HG03045 (cell line): ENCODE results near the gene GPATCH2.
A peak's percentile ranks its signal among the peaks of the same experiment; 100 is the strongest.
"Not testable (repeated sequence)": the region's sequence is repeated elsewhere in the genome, so short reads cannot be mapped to it uniquely, and the experiment has no call there.

Experiments used
- ATAC-seq: cut with Tn5 transposase; IDR thresholded peaks from one replicate; pipeline ENCODE4 v1.9.1; 2021; ENCODE audit warnings: mild to moderate bottlenecking, moderate library complexity; ENCODE audit not compliant: unreplicated experiment

The GPATCH2 gene

DNA sequence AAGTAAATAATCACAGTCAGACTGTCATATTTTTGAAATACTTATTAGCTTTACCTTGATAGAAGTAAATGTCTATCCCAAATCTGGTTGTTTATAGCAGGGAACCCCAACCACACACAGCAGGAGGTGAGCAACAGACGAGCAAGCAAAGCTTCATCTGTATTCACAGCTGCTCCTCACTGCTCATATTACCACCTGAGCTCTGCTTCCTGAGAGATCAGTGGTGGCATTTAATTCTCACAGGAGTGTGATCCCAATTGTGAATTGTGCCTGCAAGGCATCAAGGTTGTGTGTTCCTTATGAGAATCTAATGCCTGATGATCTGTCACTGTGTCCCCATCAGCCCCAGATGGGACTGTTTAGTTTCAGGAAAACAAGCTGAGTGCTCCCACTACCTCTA is 104.3 kb downstream of the GPATCH2 start:
- ATAC-seq = no peak

DNA sequence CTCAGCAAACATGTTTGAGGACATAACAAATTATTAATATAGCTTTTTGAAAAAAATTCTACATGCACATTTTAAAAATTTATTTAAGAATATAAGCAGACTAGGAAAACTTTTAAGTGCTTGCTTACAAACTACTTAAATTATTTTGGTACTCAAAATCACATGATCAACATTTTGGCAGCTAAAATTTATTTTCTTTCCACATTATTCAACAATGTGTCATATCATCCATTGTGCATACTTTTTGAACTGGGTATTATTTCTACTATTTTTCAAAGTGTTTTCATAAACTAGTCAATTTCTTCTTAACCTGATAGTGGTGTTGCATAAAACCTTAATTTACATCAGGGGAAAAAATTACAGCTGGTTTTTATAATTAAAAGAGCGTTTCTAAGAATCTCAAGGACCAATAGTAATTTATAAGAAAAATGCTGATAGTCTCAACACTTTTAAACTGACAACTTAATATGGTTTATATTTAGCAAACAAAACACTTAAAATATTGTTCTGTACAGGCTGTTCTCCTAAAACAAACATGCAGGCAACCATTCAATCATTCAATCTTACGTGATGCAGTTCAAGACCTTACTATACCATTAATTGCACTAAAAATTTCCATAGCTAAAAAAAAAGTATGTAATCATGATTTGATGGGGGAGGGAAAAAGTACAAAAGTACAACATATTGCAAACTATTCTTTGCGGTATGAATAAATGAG is 105.0 kb downstream of the GPATCH2 start:
- ATAC-seq = no peak

DNA sequence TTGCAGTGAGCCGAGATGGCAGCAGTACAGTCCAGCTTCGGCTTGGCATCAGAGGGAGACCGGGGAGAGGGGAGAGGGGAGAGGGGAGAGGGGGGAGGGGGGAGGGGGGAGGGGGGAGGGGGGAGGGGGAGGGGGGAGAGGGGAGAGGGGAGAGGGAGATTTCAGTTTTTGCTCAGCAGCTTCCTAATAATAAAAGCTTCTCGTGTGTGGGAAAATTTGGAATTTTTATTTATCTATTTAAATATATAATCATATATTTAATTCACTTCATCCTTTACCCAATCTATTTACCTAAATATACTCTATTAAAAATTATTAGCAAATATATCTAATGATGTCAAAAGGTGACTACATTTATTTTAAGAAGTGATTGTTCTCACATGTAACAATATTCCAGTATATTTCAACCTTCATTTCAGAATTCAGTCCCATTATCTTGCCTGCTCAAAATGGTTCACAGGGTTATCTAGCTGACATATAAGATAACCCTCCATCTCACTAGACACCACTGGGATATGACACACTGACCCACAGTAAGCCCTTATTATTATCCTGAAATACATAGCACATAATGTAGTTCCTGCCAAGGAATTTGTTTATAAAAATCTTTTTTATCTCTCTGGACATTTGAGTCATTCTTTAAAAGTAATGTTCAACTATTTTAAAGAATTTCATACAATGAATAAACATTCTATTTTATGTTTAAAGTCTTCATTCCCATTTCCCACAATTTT is 105.9 kb downstream of the GPATCH2 start:
- ATAC-seq = no peak

DNA sequence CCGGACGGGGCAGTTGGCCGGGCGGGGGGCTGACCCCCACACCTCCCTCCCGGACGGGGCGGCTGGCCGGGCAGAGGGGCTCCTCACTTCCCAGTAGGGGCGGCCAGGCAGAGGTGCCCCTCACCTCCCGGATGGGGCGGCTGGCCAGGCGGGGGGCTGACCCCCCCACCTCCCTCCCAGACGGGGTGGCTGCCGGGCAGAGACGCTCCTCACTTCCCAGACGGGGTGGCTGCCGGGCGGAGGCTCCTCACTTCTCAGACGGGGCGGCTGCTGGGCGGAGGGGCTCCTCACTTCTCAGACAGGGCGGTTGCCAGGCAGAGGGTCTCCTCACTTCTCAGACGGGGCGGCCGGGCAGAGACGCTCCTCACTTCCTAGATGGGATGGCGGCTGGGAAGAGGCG is 107.0 kb downstream of the GPATCH2 start:
- ATAC-seq = not testable (repeated sequence)

DNA sequence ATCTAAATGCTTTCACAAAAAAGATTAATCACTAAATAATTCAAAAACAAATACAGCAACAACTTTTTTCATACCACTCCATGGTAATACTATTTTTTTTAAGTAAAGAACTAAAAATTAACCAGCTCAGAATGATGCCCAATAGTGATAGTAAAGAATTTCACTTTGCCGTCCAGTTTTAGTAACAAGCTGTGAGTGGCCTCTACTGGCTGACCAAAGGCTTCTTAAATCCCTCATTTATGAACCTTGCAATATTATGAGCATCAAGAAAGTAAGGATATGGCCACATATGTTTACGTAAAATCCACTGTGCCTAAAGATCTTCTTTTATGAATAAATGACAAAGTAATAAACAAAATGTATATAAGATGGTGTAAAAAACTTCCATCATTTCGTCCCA is 108.6 kb downstream of the GPATCH2 start:
- ATAC-seq = no peak

DNA sequence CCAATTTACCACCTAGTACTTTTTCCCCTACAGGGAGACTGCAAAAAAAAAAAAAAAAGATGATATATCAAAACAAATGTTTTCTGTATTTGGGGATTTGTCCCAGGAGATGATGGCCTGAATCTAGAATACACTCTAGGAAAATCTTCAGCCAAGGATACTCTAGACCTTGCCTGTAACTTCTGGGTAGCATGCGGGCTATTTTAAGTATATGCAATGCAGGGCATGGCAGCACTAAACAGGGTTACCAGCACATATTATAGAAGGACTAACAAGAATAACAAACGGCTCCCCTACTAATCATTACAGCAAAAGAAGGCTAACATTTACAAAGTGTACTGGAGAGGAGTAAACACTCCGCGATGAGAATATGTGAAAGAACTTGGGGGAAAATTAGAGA is 109.6 kb downstream of the GPATCH2 start:
- ATAC-seq = no peak

DNA sequence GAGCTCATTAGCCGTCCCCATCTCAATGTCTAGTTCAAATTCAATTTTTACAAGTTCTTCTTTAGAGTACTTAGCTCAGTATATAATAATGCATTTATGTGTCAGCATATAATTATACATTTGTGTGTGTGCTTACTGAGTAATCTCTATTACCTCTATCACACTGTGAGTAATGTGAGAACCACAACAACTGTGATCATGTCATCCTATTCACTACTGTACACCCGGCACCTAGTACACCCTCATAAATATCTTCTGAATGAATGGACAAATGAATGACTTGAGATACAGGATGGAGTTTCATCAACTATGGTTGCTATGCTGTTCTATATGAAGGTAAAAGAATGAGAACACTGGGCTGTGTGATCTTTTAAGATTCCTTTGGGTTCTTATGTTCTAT is 124.0 kb downstream of the GPATCH2 start:
- ATAC-seq = no peak

DNA sequence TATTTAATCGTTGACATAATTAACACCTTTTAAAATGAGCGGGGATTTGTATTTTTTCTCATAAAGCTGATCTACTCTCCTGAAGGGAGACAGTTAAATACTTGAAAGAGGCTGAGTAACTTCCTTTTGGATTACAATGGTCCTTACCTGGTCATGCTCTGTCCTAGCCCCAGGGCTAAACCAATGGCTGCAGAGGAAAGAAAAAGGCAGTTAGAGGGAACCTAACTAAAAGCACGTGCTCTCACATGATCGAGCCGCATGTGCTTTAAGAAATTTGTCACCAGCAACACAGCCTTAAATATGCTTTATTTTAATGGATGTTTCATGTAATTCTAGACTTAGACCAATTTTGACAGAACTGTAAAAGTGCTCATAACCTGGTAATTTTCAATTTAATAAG is 132.7 kb downstream of the GPATCH2 start:
- no peak for ATAC-seq

DNA sequence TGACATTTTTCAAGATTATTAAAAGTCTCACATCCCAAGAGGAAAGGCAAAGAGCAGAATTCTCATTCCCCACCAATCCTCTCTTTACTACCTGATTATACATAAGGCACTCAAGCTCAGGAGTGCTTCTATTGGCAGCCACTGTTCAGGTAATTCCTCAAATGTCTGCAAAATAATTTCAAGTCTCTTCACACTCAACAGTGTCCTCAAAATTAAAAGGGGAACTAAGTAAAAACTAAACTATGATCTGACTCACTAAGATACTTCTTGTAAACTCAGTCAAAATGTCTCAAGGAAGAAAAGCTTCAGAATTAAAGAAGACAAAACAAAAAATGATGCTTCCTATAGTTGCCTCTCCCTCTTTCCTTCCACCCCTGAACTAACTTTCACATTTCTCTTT is 135.6 kb downstream of the GPATCH2 start:
- ATAC-seq = peak; percentile 91

DNA sequence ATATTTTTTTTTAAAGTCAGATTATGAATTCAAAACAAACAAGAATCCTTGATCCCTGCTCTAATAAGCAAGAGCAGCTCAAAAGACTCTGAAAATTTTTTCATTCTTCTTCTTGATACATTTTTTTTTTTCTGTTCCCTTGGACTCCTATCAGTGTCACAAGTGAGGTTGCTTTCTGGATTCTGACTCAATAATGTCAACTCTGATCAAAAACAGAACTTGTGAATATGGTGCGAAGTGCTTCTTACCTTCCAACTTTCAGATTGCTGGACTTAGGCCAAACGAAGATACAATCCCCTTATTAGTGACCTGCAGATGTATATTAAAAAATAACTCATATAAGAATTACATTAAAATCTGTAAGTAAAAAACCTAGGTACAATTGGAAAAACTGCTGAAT is 136.1 kb downstream of the GPATCH2 start:
- ATAC-seq = peak; percentile 73

DNA sequence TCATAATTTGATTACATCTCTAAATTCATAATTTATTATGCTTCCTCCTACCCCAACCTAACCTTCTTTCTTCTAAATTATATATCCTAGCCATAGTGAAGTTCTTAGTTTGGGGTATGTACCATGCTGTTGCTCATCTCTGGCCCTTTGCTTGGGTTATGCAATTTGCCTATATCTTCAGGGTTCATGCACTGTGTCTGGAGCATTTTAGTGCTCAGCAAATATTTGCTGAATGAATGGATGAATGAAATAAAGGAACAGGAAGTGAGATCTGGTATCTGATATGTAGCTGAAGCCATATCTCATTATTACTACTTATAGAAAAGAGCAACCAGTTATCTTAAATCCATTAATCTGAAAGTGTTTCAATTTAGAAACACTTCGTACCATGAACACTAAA is 137.6 kb downstream of the GPATCH2 start:
- no peak for ATAC-seq

DNA sequence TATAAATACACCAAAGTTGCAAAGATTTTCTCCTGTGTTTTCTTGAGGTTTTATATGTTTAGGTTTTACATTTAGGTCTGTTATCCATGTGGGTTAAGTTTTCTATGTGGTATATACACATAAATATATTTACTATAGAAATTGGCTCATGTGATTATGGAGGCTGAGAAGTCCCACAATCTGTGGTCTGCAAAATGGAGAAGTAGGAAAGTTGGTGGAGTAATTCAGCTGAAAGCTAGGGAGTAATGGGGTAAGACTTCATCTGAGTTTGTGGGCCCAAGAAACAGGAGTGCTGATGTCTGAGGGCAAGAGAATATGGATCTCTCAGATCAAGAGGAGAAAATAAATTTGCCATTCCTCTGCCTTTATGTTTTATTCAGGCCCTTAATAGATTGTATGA is 146.0 kb downstream of the GPATCH2 start:
- no peak for ATAC-seq

DNA sequence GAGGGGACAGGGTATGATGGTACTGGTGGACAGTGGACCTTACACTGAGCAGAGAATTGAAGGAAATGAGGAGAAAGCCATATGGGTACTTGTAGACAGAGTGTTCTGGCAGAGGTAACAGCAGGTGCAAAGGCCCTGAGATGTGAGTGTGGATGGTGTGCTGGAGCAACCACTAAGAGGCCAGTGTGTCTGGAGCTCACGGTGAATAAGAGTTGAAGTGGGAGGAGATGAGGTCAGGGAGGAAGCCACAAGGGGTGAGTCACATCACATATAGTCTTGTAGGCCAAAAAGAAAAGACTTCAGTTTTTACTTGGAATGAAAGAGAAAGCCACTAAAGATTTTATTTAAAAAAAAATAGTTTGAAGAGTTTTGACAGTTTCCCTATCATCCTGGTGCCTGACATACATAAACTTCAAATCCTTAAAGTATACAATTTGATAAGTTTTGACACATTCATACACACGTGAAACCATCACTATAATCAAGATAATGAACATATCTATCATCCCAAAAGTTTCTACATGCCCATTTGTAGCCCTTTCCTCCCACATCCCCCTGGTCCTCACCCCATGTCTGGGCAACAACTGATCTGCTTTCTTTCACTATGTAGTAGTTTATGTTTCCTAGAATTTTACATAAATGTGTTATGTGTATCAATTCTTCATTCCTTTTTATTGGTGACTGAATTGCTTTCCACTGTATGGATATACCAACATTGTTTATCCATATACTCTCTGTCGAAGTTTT is 148.4 kb downstream of the GPATCH2 start:
- ATAC-seq = peak; percentile 99

DNA sequence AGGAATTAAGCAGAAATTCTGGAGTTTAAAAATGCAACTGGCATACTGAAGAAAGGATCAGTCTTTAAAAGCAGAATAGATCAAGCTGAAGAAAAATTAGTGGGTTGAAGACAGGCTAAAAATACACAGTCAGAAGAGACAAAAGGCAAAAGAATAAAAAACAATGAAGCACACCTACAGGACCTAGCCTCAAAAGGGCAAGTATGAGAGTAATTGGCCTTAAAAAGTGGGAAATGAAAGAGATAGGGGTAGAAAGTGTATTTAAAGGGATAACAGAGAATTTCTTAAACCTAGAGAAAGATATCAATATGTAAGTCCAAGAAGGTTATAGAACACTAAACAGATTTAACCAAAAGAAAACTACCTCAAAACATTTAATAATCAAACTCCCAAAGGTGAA is 152.4 kb downstream of the GPATCH2 start:
- ATAC-seq = no peak

DNA sequence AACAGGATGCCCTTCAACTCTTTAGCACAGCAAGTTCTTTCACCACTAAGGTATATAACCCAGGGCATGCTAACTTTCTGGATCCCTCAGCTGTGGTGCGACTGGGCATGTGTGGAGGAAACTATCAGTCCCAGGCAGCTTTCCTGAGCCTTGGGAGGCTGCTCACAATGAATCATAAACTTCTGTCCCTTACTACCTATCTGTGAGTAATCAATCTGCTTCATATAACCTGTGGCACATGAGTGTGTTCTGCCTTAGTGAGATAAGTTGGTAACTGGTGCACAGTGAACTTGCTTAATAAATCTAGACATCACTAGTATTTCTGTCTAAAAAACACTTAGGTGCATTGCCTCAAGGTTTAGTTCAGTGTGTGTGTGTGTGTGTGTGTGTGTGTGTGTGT is 158.0 kb downstream of the GPATCH2 start:
- ATAC-seq = no peak

DNA sequence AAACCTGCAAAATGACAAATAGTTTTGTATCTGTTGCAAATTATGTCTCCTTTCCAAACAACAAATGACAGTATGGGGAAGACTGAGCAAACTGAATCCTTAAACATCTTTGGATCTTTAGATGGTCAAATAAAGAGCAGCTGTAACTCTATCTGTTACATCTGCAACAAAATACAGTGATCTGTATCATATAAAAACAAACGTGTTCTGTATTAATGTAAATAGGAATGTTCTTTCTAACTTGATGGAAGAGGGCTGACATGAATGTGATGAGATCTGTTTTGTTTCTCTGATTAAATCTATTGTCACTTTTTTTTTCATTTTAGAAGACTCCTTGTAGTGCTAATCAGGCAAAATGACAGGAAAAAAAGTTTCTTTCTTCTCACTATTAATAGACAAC is 159.5 kb downstream of the GPATCH2 start:
- ATAC-seq = no peak

DNA sequence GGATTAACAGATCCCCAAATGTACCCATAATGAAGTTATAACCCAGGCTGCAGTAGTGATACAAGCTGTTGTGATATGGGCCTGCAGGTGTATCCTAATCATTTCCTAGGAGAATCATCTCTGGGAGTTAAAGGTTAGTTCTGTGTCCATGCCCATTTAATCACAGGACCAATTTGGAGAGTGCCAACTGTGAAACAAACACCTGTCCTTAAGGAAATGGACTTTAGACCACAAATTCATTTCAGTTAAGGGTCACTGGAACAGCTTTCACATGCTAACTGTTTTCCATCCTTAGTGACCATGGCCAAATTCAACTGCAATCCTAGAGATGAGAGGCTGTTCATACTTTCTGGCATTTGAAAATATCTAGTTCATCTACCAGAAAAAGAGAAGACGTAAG is 160.9 kb downstream of the GPATCH2 start:
- ATAC-seq = no peak

DNA sequence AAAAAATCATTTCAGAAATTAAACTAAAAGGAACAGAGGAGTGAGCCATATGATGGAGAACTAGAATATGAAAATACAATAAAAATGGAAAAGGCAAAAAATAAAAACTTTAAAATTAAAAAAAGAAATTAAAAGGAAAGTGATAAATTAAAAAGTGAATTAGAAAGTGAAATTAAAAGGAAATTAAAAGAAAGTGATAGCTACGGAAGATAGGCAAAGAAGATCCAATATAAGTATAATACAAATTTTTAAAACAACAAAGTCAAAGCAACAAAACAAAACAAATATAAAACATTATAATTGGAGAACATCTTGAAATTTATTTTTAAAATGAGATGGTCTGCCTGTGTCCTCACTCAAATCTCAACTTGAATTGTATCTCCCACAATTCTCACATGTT is 165.8 kb downstream of the GPATCH2 start:
- ATAC-seq = no peak

DNA sequence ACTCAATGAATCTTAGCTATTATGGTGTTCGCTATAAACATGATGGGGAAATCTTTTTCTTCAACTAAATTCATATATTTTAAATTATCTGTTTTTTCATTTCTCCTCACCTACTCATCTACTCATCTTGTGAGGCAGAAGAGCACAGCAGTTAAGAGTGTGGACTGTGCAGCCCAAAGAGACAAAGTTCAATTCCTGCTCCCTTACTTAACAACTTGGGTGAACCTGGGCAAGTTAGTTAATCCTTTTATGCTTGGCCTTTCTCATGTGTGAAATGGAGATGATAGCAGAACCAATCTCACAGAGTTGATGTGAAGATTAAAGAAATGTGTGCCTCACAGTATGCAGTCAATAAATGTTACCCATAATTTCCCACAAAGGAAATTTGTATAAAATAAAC is 168.2 kb downstream of the GPATCH2 start:
- no peak for ATAC-seq

DNA sequence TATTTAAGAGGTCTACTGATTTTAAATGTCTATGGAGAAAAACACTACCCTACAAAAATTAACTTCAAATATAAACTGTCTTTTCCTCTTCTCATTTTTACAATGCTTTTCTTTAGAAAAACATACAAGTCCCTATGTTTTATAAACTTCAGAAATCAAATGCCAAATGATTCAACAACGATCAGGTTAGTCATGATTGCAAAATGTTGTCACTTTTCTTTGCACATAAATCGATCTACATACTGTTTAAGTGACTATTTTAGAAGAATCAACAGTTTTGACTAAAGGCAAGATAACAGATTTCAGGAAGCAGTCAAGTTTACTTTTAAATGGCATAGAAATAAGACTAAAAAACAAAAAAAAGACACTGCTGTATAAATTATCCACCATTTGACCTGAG is 168.7 kb downstream of the GPATCH2 start:
- ATAC-seq = no peak

DNA sequence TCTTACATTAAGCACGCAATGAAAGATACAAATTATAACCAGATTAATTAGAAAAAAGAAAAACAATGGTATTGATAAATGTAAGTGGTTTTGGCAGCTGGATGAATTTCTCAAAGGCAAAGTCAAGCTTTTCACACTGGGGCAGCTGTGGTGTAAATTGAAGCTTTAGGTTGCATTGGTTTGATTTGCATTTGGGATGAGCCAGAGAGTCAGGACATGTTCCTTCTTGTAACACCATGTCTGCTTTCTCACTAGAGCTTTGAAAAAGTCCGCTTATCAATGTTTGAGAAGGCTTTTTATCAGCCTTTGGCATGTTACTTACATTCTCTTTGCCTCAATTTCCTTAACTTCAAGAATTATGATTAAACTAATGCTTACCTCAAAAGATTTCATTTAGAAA is 173.9 kb downstream of the GPATCH2 start:
- no peak for ATAC-seq

DNA sequence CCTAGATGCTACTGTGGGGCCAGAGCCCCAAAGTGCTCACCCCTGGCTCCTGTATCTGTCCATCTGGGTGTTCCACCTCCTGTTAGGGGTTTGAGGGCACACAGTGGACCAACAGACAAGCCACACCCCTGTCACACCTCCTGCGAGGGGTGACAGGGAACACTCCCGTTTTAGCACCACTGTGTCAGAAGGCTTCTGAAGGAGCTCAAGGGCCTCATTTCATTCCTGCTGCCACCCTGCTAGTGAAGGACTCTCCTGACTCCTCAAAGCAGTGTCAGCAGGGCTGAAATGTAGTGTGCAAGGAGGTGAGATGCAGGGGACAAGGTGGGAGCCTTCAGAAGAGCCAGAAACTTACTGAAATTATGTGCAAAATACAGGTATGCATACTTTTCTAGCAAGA is 174.6 kb downstream of the GPATCH2 start:
- ATAC-seq = no peak
